Vagina (tissue), 2 donors: Measurements from ENCODE around the gene KDM4C. TPM values are rescaled to one million over a fixed set of nuclear protein-coding genes. Genes with fewer than 3 reads are reported as not detected.

Source experiments
- DNase-seq, 2 donors: peaks; one replicate each; pipeline ENCODE4 v3.0.0-alpha.2; 2017; ENCODE audit errors: extremely low spot score in 2 of 2
- H3K27ac ChIP-seq: fragments of 200-600 bp; sonication (generic); one replicate; pipeline ENCODE4 v1.5.1; 2019
- H3K27me3 ChIP-seq: fragments of 200-600 bp; sonication (generic); one replicate; pipeline ENCODE4 v1.5.1; 2019
- H3K36me3 ChIP-seq, 2 donors: fragments of 200-600 bp; sonication (generic); one replicate each; pipeline ENCODE4 v1.5.1; 2017 to 2019
- H3K4me1 ChIP-seq: fragments of 200-600 bp; sonication (generic); one replicate; pipeline ENCODE4 v1.5.1; 2019
- H3K4me3 ChIP-seq, 2 donors: fragments of 200-600 bp; sonication (generic); 1 replicate in 1 of 2; 2 replicates in 1 of 2; pipeline ENCODE4 v1.5.1; 2016 to 2019
- H3K9me3 ChIP-seq: fragments of 200-600 bp; sonication (generic); one replicate; pipeline ENCODE4 v1.5.1; 2019
- CTCF ChIP-seq, 3 experiments: fragments of 450-650 bp in 2 of 3; fragments of 200-600 bp in 1 of 3; sonication (generic) in 1 of 3; IDR thresholded peaks; one replicate each; pipeline ENCODE4 v1.5.1; 2017 to 2019; ENCODE audit warnings: antibody characterized with exemption in 3 of 3, mild to moderate bottlenecking in 2 of 3, moderate library complexity in 2 of 3
- POLR2A ChIP-seq, 2 donors: fragments of 450-650 bp; IDR thresholded peaks; one replicate each; pipeline ENCODE4 v1.6.1; 2017; ENCODE audit warnings: antibody characterized with exemption in 2 of 2, mild to moderate bottlenecking in 2 of 2, moderate library complexity in 2 of 2
- POLR2AphosphoS5 ChIP-seq, 2 donors: sonication (generic); formaldehyde crosslinking; IDR thresholded peaks; one replicate each; pipeline ENCODE4 v1.9.0; 2017; ENCODE audit warnings: antibody characterized with exemption in 2 of 2, mild to moderate bottlenecking in 2 of 2, low read depth in 1 of 2; ENCODE audit not compliant: insufficient read depth in 1 of 2
- intact Hi-C: fragments of 100-400 bp; cut with DNase I; formaldehyde crosslinking; loops from one replicate; pipeline ENCODE4 v1.15.1; 2023
- total RNA-seq: library from RNA; depleted of rRNA; stranded (reverse); fragments of >200 nt; gene quantifications from one replicate; pipeline ENCODE4 v1.2.3, GENCODE V29; 2016

KDM4C gene
- total RNA-seq, 1 donor from 2014 or later = 35.6 TPM

- H3K36me3 ChIP-seq = peaks cover 0 to 2% of the 10 kb centered on the region in 2 donors
- TF ChIP-seq POLR2A (IDR thresholded peaks at IDR 0.05) (no peak), POLR2AphosphoS5 (IDR thresholded peaks at IDR 0.05; ENCODE audit: insufficient read depth in 1 of 2, low read depth in 1 of 2) (no peak), CTCF (IDR thresholded peaks at IDR 0.05) (no peak)
- H3K27ac ChIP-seq = no peak overlapping the region
- DNase-seq = no peak
- no peaks in the 10 kb centered on the region for H3K9me3 ChIP-seq
- no peaks in the 10 kb centered on the region for H3K27me3 ChIP-seq
- H3K4me1 ChIP-seq = no peaks in the 10 kb centered on the region
- no peak overlapping the region for H3K4me3 ChIP-seq
- intact Hi-C loops = no loop called here
Measured at GRCh38 chr9:6811436-6811835, 53.7 kb downstream of the KDM4C start.

GRCh38 chr9:6816581-6816980 lies 58.8 kb downstream of the KDM4C start:
- TF ChIP-seq POLR2AphosphoS5 (IDR thresholded peaks at IDR 0.05; ENCODE audit: insufficient read depth in 1 of 2, low read depth in 1 of 2) (no peak), CTCF (IDR thresholded peaks at IDR 0.05) (no peak), POLR2A (IDR thresholded peaks at IDR 0.05) (no peak)
- DNase-seq = no peak
- H3K27ac ChIP-seq = no peak overlapping the region
- H3K36me3 ChIP-seq = no peaks in the 10 kb centered on the region
- no peaks in the 10 kb centered on the region for H3K9me3 ChIP-seq
- H3K4me3 ChIP-seq = no peak overlapping the region
- intact Hi-C loops = no loop called here
- no peaks in the 10 kb centered on the region for H3K4me1 ChIP-seq
- no peaks in the 10 kb centered on the region for H3K27me3 ChIP-seq

GRCh38 chr9:6818292-6818922 lies 60.6 kb downstream of the KDM4C start:
- H3K9me3 ChIP-seq = no peaks in the 10 kb centered on the region

GRCh38 chr9:6819112-6819511 lies 61.3 kb downstream of the KDM4C start:
- Histone ChIP-seq H3K27me3 (no peaks in the 10 kb centered on the region), H3K27ac (no peak overlapping the region), H3K36me3 (no peaks in the 10 kb centered on the region), H3K4me1 (no peaks in the 10 kb centered on the region), H3K4me3 (no peak overlapping the region), H3K9me3 (no peaks in the 10 kb centered on the region)
- intact Hi-C loops = no loop called here
- TF ChIP-seq POLR2AphosphoS5 (IDR thresholded peaks at IDR 0.05; ENCODE audit: insufficient read depth in 1 of 2, low read depth in 1 of 2) = no peak
- no peak for TF ChIP-seq CTCF (IDR thresholded peaks at IDR 0.05)
- no peak for TF ChIP-seq POLR2A (IDR thresholded peaks at IDR 0.05)
- DNase-seq = no peak

More at GRCh38 chr9:6818292-6818922, 60.6 kb downstream of the KDM4C start:
- no peak overlapping the region for H3K4me3 ChIP-seq
- no peak for DNase-seq
- no peak overlapping the region for H3K27ac ChIP-seq
- H3K36me3 ChIP-seq = no peaks in the 10 kb centered on the region
- no peaks in the 10 kb centered on the region for H3K27me3 ChIP-seq
- H3K4me1 ChIP-seq = no peaks in the 10 kb centered on the region
- TF ChIP-seq CTCF (IDR thresholded peaks at IDR 0.05) (no peak), POLR2A (IDR thresholded peaks at IDR 0.05) (no peak), POLR2AphosphoS5 (IDR thresholded peaks at IDR 0.05; ENCODE audit: insufficient read depth in 1 of 2, low read depth in 1 of 2) (no peak)
- intact Hi-C loops = no loop called here

- Histone ChIP-seq H3K9me3 (no peaks in the 10 kb centered on the region), H3K27me3 (no peaks in the 10 kb centered on the region), H3K4me3 (no peak overlapping the region), H3K27ac (no peak overlapping the region), H3K36me3 (no peaks in the 10 kb centered on the region), H3K4me1 (no peaks in the 10 kb centered on the region)
- DNase-seq = no peak
- intact Hi-C loops = no loop called here
- no peak for TF ChIP-seq CTCF (IDR thresholded peaks at IDR 0.05)
- TF ChIP-seq POLR2AphosphoS5 (IDR thresholded peaks at IDR 0.05; ENCODE audit: insufficient read depth in 1 of 2, low read depth in 1 of 2) = no peak
- no peak for TF ChIP-seq POLR2A (IDR thresholded peaks at IDR 0.05)
Measured at GRCh38 chr9:6819529-6819928, 61.8 kb downstream of the KDM4C start.
